Suprapubic skin (tissue), 4 donors: ENCODE measurements around the gene COL15A1. TPM values are rescaled to one million over a fixed set of nuclear protein-coding genes. Genes with fewer than 3 reads are reported as not detected.
"Not testable (repeated sequence)": the region's sequence is repeated elsewhere in the genome, so short reads cannot be mapped to it uniquely, and the experiment has no call there.

Source experiments
- DNase-seq, 2 donors: peaks; one replicate each; pipeline ENCODE4 v3.0.0-alpha.2; 2019; ENCODE audit warnings: low spot score in 2 of 2
- H3K27ac ChIP-seq: fragments of 200-600 bp; sonication (generic); one replicate; pipeline ENCODE4 v1.5.1; 2019
- H3K27me3 ChIP-seq: fragments of 200-600 bp; sonication (generic); one replicate; pipeline ENCODE4 v1.5.1; 2019
- H3K36me3 ChIP-seq: fragments of 200-600 bp; sonication (generic); one replicate; pipeline ENCODE4 v1.5.1; 2019
- H3K4me1 ChIP-seq: fragments of 200-600 bp; sonication (generic); one replicate; pipeline ENCODE4 v1.5.1; 2019
- H3K4me3 ChIP-seq: fragments of 200-600 bp; sonication (generic); one replicate; pipeline ENCODE4 v1.5.1; 2019; ENCODE audit warnings: mild to moderate bottlenecking
- H3K9me3 ChIP-seq: fragments of 200-600 bp; sonication (generic); one replicate; pipeline ENCODE4 v1.5.1; 2019
- CTCF ChIP-seq, 2 donors: fragments of 200-600 bp in 1 of 2; fragments of 450-650 bp in 1 of 2; sonication (generic) in 1 of 2; IDR thresholded peaks; one replicate each; pipeline ENCODE4 v1.5.1; 2016 to 2019; ENCODE audit warnings: antibody characterized with exemption in 2 of 2, mild to moderate bottlenecking in 1 of 2, moderate library complexity in 1 of 2
- EP300 ChIP-seq: sonication (generic); formaldehyde crosslinking; IDR thresholded peaks from one replicate; pipeline ENCODE4 v1.6.1; 2017; ENCODE audit warnings: antibody characterized with exemption
- POLR2A ChIP-seq, 2 donors: fragments of 450-650 bp; IDR thresholded peaks; one replicate each; pipeline ENCODE4 v1.6.1; 2017; ENCODE audit warnings: antibody characterized with exemption in 2 of 2, mild to moderate bottlenecking in 2 of 2, moderate library complexity in 2 of 2
- POLR2AphosphoS5 ChIP-seq, 3 donors: sonication (generic); formaldehyde crosslinking; IDR thresholded peaks; one replicate each; pipeline ENCODE4 v1.6.1; 2017; ENCODE audit warnings: antibody characterized with exemption in 3 of 3
- WGBS: methylation state at CpG from one replicate; pipeline ENCODE4 v1.1.5; 2018; 5-methylcytosine and 5-hydroxymethylcytosine counted together
- total RNA-seq, 4 donors: library from RNA; depleted of rRNA; stranded (reverse); fragments of >200 nt; gene quantifications; one replicate each; pipeline ENCODE4 v1.1.0, GENCODE V29; 2016

Gene COL15A1
- total RNA-seq, 4 donors from 2014 or later = 8.0 to 15.0 (median 9.3) TPM

GRCh38 chr9:99006979-99007378 lies 63.3 kb downstream of the COL15A1 start:
- TF ChIP-seq POLR2AphosphoS5 (IDR thresholded peaks at IDR 0.05) (no peak), EP300 (no peak), POLR2A (IDR thresholded peaks at IDR 0.05) (no peak)
- WGBS = 86% methylated on average over 2 of the region's 2 CpGs
- no peaks in the 10 kb centered on the region for H3K4me1 ChIP-seq
- H3K4me3 ChIP-seq = no peak overlapping the region
- no peak for DNase-seq
- H3K9me3 ChIP-seq = no peaks in the 10 kb centered on the region
- H3K36me3 ChIP-seq = peaks cover 6% of the 10 kb centered on the region
- no peaks in the 10 kb centered on the region for H3K27me3 ChIP-seq
- no peak overlapping the region for H3K27ac ChIP-seq

GRCh38 chr9:99008203-99008602 lies 64.5 kb downstream of the COL15A1 start:
- Histone ChIP-seq H3K9me3 (no peaks in the 10 kb centered on the region), H3K36me3 (peaks cover 6% of the 10 kb centered on the region), H3K4me3 (no peak overlapping the region), H3K27me3 (no peaks in the 10 kb centered on the region), H3K4me1 (no peaks in the 10 kb centered on the region), H3K27ac (no peak overlapping the region)
- TF ChIP-seq POLR2AphosphoS5 (IDR thresholded peaks at IDR 0.05) (no peak), CTCF (IDR thresholded peaks at IDR 0.05) (no peak), EP300 (no peak), POLR2A (IDR thresholded peaks at IDR 0.05) (no peak)
- DNase-seq = no peak

- not testable (repeated sequence) for DNase-seq, H3K36me3 ChIP-seq, H3K27me3 ChIP-seq, H3K4me1 ChIP-seq, H3K27ac ChIP-seq, H3K9me3 ChIP-seq, H3K4me3 ChIP-seq
- WGBS = 76% methylated on average over 8 of the region's 8 CpGs
Measured at GRCh38 chr9:99010393-99010792, 66.7 kb downstream of the COL15A1 start.

DNA sequence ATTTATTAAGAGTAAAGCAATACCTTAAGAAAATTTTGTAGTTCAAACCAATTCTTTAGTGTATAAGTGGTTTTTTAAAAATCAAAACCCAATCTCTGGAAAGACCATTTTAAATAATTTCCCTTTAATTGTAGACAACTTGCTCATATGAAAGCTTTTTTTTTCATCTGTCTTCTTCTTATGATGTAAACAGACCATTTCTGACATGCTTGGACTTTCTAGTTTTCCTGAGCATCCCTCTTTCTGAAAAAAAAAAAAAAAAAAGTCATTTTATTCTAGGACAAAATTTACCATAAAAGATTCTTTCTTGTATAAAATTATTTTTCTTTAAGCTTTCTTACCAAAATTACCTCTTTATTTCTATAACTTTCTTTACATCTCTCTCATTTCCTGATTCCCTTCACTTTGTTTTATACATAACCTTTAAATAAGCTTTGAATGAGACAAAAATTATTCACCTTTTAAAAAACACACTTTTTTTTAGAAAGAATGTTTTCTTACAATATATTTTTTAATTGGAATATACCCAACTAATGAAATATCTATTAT lies 67.5 kb downstream of the COL15A1 start:
- no peaks in the 10 kb centered on the region for H3K27me3 ChIP-seq
- no peak overlapping the region for H3K4me3 ChIP-seq
- no peak for DNase-seq
- TF ChIP-seq POLR2AphosphoS5 (IDR thresholded peaks at IDR 0.05) (no peak), EP300 (no peak), POLR2A (IDR thresholded peaks at IDR 0.05) (no peak), CTCF (IDR thresholded peaks at IDR 0.05) (no peak)
- no peaks in the 10 kb centered on the region for H3K36me3 ChIP-seq
- no peak overlapping the region for H3K27ac ChIP-seq
- no peaks in the 10 kb centered on the region for H3K9me3 ChIP-seq
- H3K4me1 ChIP-seq = no peaks in the 10 kb centered on the region

GRCh38 chr9:99012957-99013512 lies 69.3 kb downstream of the COL15A1 start:
- no peak overlapping the region for H3K4me3 ChIP-seq

GRCh38 chr9:99013550-99013949 lies 69.8 kb downstream of the COL15A1 start:
- no peaks in the 10 kb centered on the region for H3K36me3 ChIP-seq
- no peak for DNase-seq
- WGBS = 80% methylated on average over 4 of the region's 4 CpGs
- no peak overlapping the region for H3K27ac ChIP-seq
- no peak overlapping the region for H3K4me3 ChIP-seq
- no peaks in the 10 kb centered on the region for H3K27me3 ChIP-seq
- no peaks in the 10 kb centered on the region for H3K4me1 ChIP-seq
- TF ChIP-seq EP300 = no peak
- TF ChIP-seq CTCF (IDR thresholded peaks at IDR 0.05) = no peak
- TF ChIP-seq POLR2AphosphoS5 (IDR thresholded peaks at IDR 0.05) = no peak
- TF ChIP-seq POLR2A (IDR thresholded peaks at IDR 0.05) = no peak
- no peaks in the 10 kb centered on the region for H3K9me3 ChIP-seq

More at GRCh38 chr9:99012957-99013512, 69.3 kb downstream of the COL15A1 start:
- no peak overlapping the region for H3K27ac ChIP-seq
- no peaks in the 10 kb centered on the region for H3K27me3 ChIP-seq
- H3K36me3 ChIP-seq = no peaks in the 10 kb centered on the region
- H3K9me3 ChIP-seq = no peaks in the 10 kb centered on the region
- no peak for TF ChIP-seq POLR2AphosphoS5 (IDR thresholded peaks at IDR 0.05)
- no peak for TF ChIP-seq CTCF (IDR thresholded peaks at IDR 0.05)
- no peak for TF ChIP-seq EP300
- TF ChIP-seq POLR2A (IDR thresholded peaks at IDR 0.05) = no peak
- no peaks in the 10 kb centered on the region for H3K4me1 ChIP-seq
- DNase-seq = no peak
- WGBS = 88% methylated on average over 5 of the region's 5 CpGs
